ENCODE measurements around the gene SSC5D.

Gene SSC5D

GRCh38 chr19:55490478-55491432, 2.5 kb downstream of the SSC5D start:
- no peak for TF ChIP-seq CTCF (IDR thresholded peaks at IDR 0.05)

GRCh38 chr19:55491546-55492360, 3.5 kb downstream of the SSC5D start:
- no peak for TF ChIP-seq CTCF (IDR thresholded peaks at IDR 0.05)

GRCh38 chr19:55492362-55492944, 4.2 kb downstream of the SSC5D start:
- no peak for TF ChIP-seq CTCF (IDR thresholded peaks at IDR 0.05)

- TF ChIP-seq CTCF (IDR thresholded peaks at IDR 0.05) = no peak
Observed at GRCh38 chr19:55493052-55493644, 4.9 kb downstream of the SSC5D start.

GRCh38 chr19:55493645-55494171, 5.5 kb downstream of the SSC5D start:
- no peak for TF ChIP-seq CTCF (IDR thresholded peaks at IDR 0.05)

- TF ChIP-seq CTCF (IDR thresholded peaks at IDR 0.05) = no peak
Observed at GRCh38 chr19:55494172-55494761, 6.0 kb downstream of the SSC5D start.
